ENCODE results near the gene HIVEP1.

Gene HIVEP1

DNA sequence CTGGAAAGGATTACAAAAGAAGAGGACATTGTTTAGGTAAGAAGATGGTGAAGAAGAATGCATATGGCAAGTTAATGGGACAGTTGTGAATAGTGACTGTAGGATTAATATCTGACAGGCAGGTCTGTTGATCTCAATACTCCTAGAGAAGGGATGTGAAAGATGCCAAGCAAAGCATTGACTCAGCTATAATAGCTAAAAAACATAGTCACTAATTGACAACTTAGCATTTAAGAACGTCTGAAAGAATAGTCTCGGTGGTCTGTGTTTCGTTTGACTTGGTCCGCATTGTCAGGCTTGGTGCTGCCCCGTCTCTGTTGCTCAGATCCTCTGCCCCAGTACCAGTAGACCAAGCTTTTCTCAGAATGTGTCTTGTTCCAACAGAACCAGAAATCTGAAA lies 65.9 kb downstream of the HIVEP1 start:
- H3K4me3 ChIP-seq (ENCODE audit: low read depth, low read length): no peak overlapping the region
- DNase-seq (ENCODE audit: low read depth): no peak
- TF ChIP-seq, protein P1, sequence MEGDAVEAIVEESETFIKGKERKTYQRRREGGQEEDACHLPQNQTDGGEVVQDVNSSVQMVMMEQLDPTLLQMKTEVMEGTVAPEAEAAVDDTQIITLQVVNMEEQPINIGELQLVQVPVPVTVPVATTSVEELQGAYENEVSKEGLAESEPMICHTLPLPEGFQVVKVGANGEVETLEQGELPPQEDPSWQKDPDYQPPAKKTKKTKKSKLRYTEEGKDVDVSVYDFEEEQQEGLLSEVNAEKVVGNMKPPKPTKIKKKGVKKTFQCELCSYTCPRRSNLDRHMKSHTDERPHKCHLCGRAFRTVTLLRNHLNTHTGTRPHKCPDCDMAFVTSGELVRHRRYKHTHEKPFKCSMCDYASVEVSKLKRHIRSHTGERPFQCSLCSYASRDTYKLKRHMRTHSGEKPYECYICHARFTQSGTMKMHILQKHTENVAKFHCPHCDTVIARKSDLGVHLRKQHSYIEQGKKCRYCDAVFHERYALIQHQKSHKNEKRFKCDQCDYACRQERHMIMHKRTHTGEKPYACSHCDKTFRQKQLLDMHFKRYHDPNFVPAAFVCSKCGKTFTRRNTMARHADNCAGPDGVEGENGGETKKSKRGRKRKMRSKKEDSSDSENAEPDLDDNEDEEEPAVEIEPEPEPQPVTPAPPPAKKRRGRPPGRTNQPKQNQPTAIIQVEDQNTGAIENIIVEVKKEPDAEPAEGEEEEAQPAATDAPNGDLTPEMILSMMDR (conservative IDR thresholded peaks at IDR 0.05; ENCODE audit: low read depth, low read length): no peak

DNA sequence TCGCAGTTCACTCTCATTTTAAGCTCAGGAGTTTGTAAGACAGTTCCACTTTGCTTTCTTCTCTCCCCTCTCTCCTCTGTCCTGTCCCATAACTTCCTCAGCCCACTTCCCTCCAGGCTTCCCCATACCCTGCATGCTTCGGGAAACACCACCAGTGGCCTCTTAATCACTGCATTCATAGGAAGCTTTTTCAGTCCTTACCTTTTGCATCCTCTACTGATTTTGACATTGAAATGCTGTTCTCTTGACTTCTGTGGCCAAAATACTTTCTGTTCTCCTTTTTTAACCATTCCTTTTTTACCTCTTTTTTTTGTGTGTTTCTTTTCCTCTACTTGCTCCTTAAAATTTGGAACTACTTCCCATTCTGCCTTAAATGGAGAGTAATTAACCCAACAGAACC lies 69.7 kb downstream of the HIVEP1 start:
- DNase-seq (ENCODE audit: low read depth): no peak
- no peak overlapping the region for H3K4me3 ChIP-seq (ENCODE audit: low read depth, low read length)
- TF ChIP-seq, protein P1 (conservative IDR thresholded peaks at IDR 0.05; ENCODE audit: low read depth, low read length): no peak

DNA sequence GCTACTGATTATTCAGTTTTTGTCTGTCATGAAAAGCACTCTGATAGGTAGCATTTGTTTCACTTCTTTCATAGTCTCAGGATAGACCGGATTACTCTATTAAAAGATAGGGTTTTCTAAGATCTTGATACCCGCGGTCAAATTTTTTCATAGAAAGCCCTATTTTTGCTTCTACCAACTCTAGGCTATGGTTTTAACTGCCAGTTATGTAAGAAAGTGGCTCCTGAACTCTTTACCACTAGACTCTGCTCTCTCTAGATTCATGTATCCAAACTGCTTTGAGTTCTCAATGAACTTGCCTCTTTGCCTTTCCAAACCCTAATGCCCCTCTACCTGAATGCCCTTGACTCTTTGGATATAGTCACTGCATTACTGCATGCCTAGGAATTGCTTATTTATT lies 70.3 kb downstream of the HIVEP1 start:
- DNase-seq (ENCODE audit: low read depth): no peak
- TF ChIP-seq, protein P1 (conservative IDR thresholded peaks at IDR 0.05; ENCODE audit: low read depth, low read length): no peak
- no peak overlapping the region for H3K4me3 ChIP-seq (ENCODE audit: low read depth, low read length)

DNA sequence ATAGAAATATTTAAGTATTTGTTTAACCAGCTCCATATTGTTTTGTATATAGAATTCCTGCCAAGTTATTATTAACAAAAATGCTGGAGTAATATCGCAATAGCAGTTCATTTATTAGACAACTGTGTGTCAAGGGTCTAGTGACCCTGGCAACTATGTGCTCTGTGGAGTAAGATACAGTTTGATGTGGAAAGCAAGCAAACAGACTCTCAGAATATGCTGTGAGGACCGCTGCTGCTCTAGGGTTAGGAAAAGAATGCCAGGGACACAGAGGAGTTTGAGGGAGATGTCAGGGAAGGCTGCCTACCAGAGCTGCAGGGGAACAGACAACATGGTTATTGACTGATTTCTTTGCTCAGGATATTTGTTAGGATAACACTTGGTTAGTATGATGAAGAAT lies 71.2 kb downstream of the HIVEP1 start:
- H3K4me3 ChIP-seq (ENCODE audit: low read depth, low read length): no peak overlapping the region
- DNase-seq (ENCODE audit: low read depth): peak; percentile 10
- TF ChIP-seq, protein P1 (conservative IDR thresholded peaks at IDR 0.05; ENCODE audit: low read depth, low read length): no peak

DNA sequence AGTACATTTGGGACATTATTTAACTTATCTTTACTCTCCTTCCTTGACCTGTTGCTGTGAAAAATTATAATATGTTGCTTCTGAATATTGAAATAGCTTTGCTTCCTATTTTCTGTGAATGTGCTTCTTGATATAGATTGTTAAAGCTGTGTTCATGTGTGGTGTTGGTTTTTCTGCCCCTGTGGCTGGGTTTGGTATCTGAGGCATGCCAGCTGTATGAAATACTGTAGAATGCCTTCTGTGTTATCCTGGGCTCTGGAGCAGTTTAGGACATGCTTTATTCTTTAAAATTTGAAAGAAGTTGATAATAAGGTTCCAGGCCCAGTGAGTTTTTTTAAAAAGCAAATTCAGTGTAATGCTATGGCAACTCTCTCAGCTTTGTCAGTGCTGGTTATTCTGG lies 71.7 kb downstream of the HIVEP1 start:
- H3K4me3 ChIP-seq (ENCODE audit: low read depth, low read length): no peak overlapping the region
- peak; percentile 45 for DNase-seq (ENCODE audit: low read depth)
- TF ChIP-seq, protein P1 (conservative IDR thresholded peaks at IDR 0.05; ENCODE audit: low read depth, low read length): peak; percentile 16

DNA sequence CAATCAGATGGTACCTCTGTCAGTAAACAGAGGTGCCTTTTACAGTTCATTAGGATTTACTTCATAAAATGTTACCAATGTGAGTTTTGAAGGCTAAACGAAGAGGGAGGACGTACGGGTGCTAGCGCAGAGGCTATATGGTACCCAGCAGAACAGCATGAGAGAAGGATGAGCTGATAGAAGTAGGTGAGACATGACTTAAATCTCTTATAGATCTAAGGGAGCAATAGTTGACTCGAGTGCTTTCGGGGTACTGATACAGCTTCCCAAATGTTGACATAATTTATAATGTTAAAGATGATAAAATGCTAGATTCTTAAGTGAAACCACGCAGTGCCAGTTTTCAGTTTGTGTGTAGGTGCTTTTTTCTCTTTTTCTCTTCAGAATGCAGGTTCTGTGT lies 72.6 kb downstream of the HIVEP1 start:
- no peak overlapping the region for H3K4me3 ChIP-seq (ENCODE audit: low read depth, low read length)
- TF ChIP-seq, protein P1 (conservative IDR thresholded peaks at IDR 0.05; ENCODE audit: low read depth, low read length): no peak
- DNase-seq (ENCODE audit: low read depth): no peak

DNA sequence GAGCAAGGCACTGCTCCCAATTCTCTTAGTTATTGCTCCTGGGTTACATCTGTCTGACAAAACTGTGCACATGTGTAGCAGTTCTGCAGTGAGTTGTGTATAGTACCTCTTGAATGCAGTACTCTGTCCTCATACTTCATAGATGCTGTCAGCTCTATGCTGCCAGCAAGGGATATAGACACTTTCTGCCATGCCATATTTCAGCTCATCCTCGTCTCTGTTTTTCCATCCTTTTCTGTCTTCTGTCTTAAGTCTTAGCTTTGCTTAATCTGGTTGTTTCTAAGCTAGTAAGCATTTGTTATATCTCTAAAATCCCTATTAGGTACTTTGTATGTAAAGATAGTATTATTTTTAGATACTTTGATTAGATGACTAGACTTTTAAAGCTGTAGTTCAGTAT lies 76.4 kb downstream of the HIVEP1 start:
- TF ChIP-seq, protein P1 (conservative IDR thresholded peaks at IDR 0.05; ENCODE audit: low read depth, low read length): no peak
- H3K4me3 ChIP-seq (ENCODE audit: low read depth, low read length): no peak overlapping the region
- DNase-seq (ENCODE audit: low read depth): no peak

Measured in choroid plexus epithelial cell (primary cell).